PC-3 (cell line): Measurements from ENCODE around the gene PTPRN2. TPM values are rescaled to one million over a fixed set of nuclear protein-coding genes. Genes with fewer than 3 reads are reported as not detected.

Experiments
- ATAC-seq: fragments of 200-7000 bp; cut with Tn5 transposase; 2 replicates; pipeline ENCODE4 v1.9.1; 2020; ENCODE audit warnings: mild to moderate bottlenecking, moderate library complexity
- BruUV-seq: library from RNA; stranded (reverse); fragments of 400-500 nt; replicated peaks from 2 replicates; lab custom pipeline; 2021; lab: Mats Ljungman, UMichigan
- CTCF ChIA-PET: fragments of 300-600 bp; sonication (Branson Sonifier 250); formaldehyde crosslinking; loops from one replicate; lab custom pipeline; 2022; ENCODE audit warnings: antibody characterized with exemption; lab: Charles Lee
- POLR2A ChIA-PET: fragments of 300-600 bp; sonication (Branson Sonifier 250); formaldehyde crosslinking; loops from one replicate; lab custom pipeline; 2022; ENCODE audit warnings: antibody characterized with exemption; ENCODE audit not compliant: unreplicated experiment; lab: Charles Lee
- DNase-seq: peaks from one replicate; pipeline ENCODE4 v3.0.0-alpha.2; 2015
- H2AFZ ChIP-seq: fragments of 300-600 bp; sonication (generic); 2 replicates; pipeline ENCODE4 v1.6.0; 2016; ENCODE audit warnings: antibody characterized with exemption, low read length
- H3F3A ChIP-seq: fragments of 300-600 bp; sonication (generic); one replicate; pipeline ENCODE4 v1.6.0; 2017; ENCODE audit warnings: antibody characterized with exemption, low read length, control low read depth, mild to moderate bottlenecking; ENCODE audit not compliant: unreplicated experiment
- H3K27ac ChIP-seq: fragments of 300-600 bp; sonication (generic); 2 replicates; pipeline ENCODE4 v1.5.1; 2016; ENCODE audit warnings: mild to moderate bottlenecking, low read length
- H3K27me3 ChIP-seq: fragments of 300-600 bp; sonication (generic); 2 replicates; pipeline ENCODE4 v1.6.1; 2016; ENCODE audit warnings: low read length, mixed read lengths
- H3K36me3 ChIP-seq: fragments of 300-600 bp; sonication (generic); 2 replicates; pipeline ENCODE4 v1.6.1; 2016; ENCODE audit warnings: low read depth, mixed run types, low read length, mixed read lengths
- H3K4me1 ChIP-seq: fragments of 300-600 bp; sonication (generic); 2 replicates; pipeline ENCODE4 v1.5.1; 2016; ENCODE audit warnings: low read length; ENCODE audit not compliant: insufficient read depth
- H3K4me2 ChIP-seq: fragments of 300-600 bp; sonication (generic); 2 replicates; pipeline ENCODE4 v1.6.0; 2016; ENCODE audit warnings: low read length
- H3K4me3 ChIP-seq: fragments of 300-600 bp; sonication (generic); 2 replicates; pipeline ENCODE4 v1.5.1; 2016; ENCODE audit warnings: mild to moderate bottlenecking, low read length, mixed read lengths
- H3K79me2 ChIP-seq: fragments of 300-600 bp; sonication (generic); 2 replicates; pipeline ENCODE4 v1.6.1; 2017; ENCODE audit warnings: low read length, mixed read lengths
- H3K9ac ChIP-seq: fragments of 300-600 bp; sonication (generic); 2 replicates; pipeline ENCODE4 v1.6.0; 2016; ENCODE audit warnings: mild to moderate bottlenecking, low read length
- H3K9me2 ChIP-seq: fragments of 300-600 bp; sonication (generic); replicated peaks from 2 replicates; pipeline ENCODE4 v1.6.1; 2016; ENCODE audit warnings: mixed run types, low read length, mixed read lengths
- H3K9me3 ChIP-seq: fragments of 300-600 bp; sonication (generic); 2 replicates; pipeline ENCODE4 v1.6.1; 2016; ENCODE audit warnings: low read length, mixed read lengths
- H4K20me1 ChIP-seq: fragments of 300-600 bp; sonication (generic); 2 replicates; pipeline ENCODE4 v1.6.1; 2016; ENCODE audit warnings: low read length, mixed read lengths
- CTCF ChIP-seq: fragments of 300-600 bp; sonication (generic); conservative IDR thresholded peaks from 2 replicates; pipeline ENCODE4 v1.5.1; 2017; ENCODE audit warnings: antibody characterized with exemption, low read depth, mild to moderate bottlenecking, low read length
- EZH2 ChIP-seq: fragments of 300-600 bp; sonication (generic); IDR thresholded peaks from one replicate; pipeline ENCODE4 v1.6.1; 2017; ENCODE audit warnings: antibody characterized with exemption, mild to moderate bottlenecking, low read length; ENCODE audit not compliant: unreplicated experiment
- EZH2phosphoT487 ChIP-seq: fragments of 300-600 bp; sonication (generic); IDR thresholded peaks from 2 replicates; pipeline ENCODE4 v1.6.1; 2018; ENCODE audit warnings: mild to moderate bottlenecking, antibody characterized with exemption, low read length, borderline replicate concordance
- intact Hi-C: fragments of 100-400 bp; cut with micrococcal nuclease; formaldehyde crosslinking; loops from 2 replicates; pipeline ENCODE4 v1.9.0; 2023
- total RNA-seq: library from RNA; depleted of rRNA; stranded (reverse); fragments of >200 nt; gene quantifications from 2 replicates; pipeline ENCODE4 v1.2.3, GENCODE V29; 2014

The PTPRN2 gene
- total RNA-seq, 1 experiment from 2014 or later: 3.2 TPM

- no peaks in the 10 kb centered on the region for H3K36me3 ChIP-seq
- no peak overlapping the region for H3K4me2 ChIP-seq
- H4K20me1 ChIP-seq: no peaks in the 10 kb centered on the region
- intact Hi-C loops: no loop called here
- ATAC-seq: no peak
- POLR2A ChIA-PET: no interaction called here
- H2AFZ ChIP-seq: no peak overlapping the region
- no peaks in the 10 kb centered on the region for H3F3A ChIP-seq
- no peaks in the 10 kb centered on the region for H3K4me1 ChIP-seq
- no peaks in the 10 kb centered on the region for H3K79me2 ChIP-seq
- no TSS peak for BruUV-seq
- no peaks in the 10 kb centered on the region for H3K9me2 ChIP-seq
- H3K9ac ChIP-seq: no peak overlapping the region
- H3K27me3 ChIP-seq: no peaks in the 10 kb centered on the region
- TF ChIP-seq EZH2phosphoT487 (no peak), CTCF (no peak), EZH2 (no peak)
- DNase-seq: no peak
- CTCF ChIA-PET: no interaction called here
- H3K4me3 ChIP-seq: no peak overlapping the region
- no peaks in the 10 kb centered on the region for H3K9me3 ChIP-seq
- H3K27ac ChIP-seq: no peak overlapping the region
These were observed 954.0 kb downstream of the PTPRN2 start for GRCh38 chr7:157633465-157634185.

- intact Hi-C loops: no loop called here
- CTCF ChIA-PET: no interaction called here
- no peaks in the 10 kb centered on the region for H3K9me2 ChIP-seq
- H3K79me2 ChIP-seq: no peaks in the 10 kb centered on the region
- H3K9me3 ChIP-seq: no peaks in the 10 kb centered on the region
- no peaks in the 10 kb centered on the region for H3K27me3 ChIP-seq
- no peak overlapping the region for H3K4me2 ChIP-seq
- H3F3A ChIP-seq: no peaks in the 10 kb centered on the region
- POLR2A ChIA-PET: no interaction called here
- no peak overlapping the region for H2AFZ ChIP-seq
- no peak overlapping the region for H3K4me3 ChIP-seq
- no peaks in the 10 kb centered on the region for H4K20me1 ChIP-seq
- ATAC-seq: no peak
- no TSS peak for BruUV-seq
- H3K4me1 ChIP-seq: no peaks in the 10 kb centered on the region
- no peak for DNase-seq
- no peak for TF ChIP-seq CTCF
- H3K9ac ChIP-seq: no peak overlapping the region
- H3K36me3 ChIP-seq: no peaks in the 10 kb centered on the region
- no peak overlapping the region for H3K27ac ChIP-seq
These were observed 957.2 kb downstream of the PTPRN2 start for GRCh38 chr7:157630301-157630853.

- POLR2A ChIA-PET: no interaction called here
- Histone ChIP-seq H3K27ac (no peak overlapping the region), H3K27me3 (no peaks in the 10 kb centered on the region), H3K4me1 (no peaks in the 10 kb centered on the region), H3K4me2 (no peak overlapping the region), H3F3A (no peaks in the 10 kb centered on the region), H3K9me2 (no peaks in the 10 kb centered on the region), H3K9me3 (no peaks in the 10 kb centered on the region), H3K9ac (no peak overlapping the region), H3K4me3 (no peak overlapping the region), H2AFZ (no peak overlapping the region), H3K79me2 (no peaks in the 10 kb centered on the region), H3K36me3 (no peaks in the 10 kb centered on the region), H4K20me1 (no peaks in the 10 kb centered on the region)
- intact Hi-C loops: no loop called here
- DNase-seq (no peak), ATAC-seq (no peak)
- CTCF ChIA-PET: no interaction called here
- TF ChIP-seq EZH2 (no peak), CTCF (no peak), EZH2phosphoT487 (no peak)
- no TSS peak for BruUV-seq
These were observed 959.2 kb downstream of the PTPRN2 start for GRCh38 chr7:157628456-157628855.
